Subcutaneous adipose tissue (tissue), 4 donors: ENCODE results near the gene FOXB1. TPM values are rescaled to one million over a fixed set of nuclear protein-coding genes. Genes with fewer than 3 reads are reported as not detected.

Experiments
- CTCF ChIP-seq: fragments of 450-650 bp; IDR thresholded peaks from one replicate; pipeline ENCODE4 v1.5.1; 2016; ENCODE audit warnings: low read depth, mild to moderate bottlenecking, control low read depth, antibody characterized with exemption, moderate library complexity
- total RNA-seq, 4 donors: library from RNA; depleted of rRNA; stranded (reverse); fragments of >200 nt; gene quantifications; one replicate each; pipeline ENCODE4 v1.1.0, GENCODE V29; 2016

Gene FOXB1
- total RNA-seq, 4 donors from 2014 or later: not detected

- TF ChIP-seq CTCF: no peak
Observed at GRCh38 chr15:60010858-60011257, 6.7 kb downstream of the FOXB1 start.

- TF ChIP-seq CTCF: no peak
Observed at GRCh38 chr15:60012695-60013094, 8.6 kb downstream of the FOXB1 start.

- no peak for TF ChIP-seq CTCF
Observed at GRCh38 chr15:60017538-60018520, 13.7 kb downstream of the FOXB1 start.

- no peak for TF ChIP-seq CTCF
Observed at GRCh38 chr15:60020736-60021135, 16.6 kb downstream of the FOXB1 start.

GRCh38 chr15:60021589-60022378, 17.7 kb downstream of the FOXB1 start:
- TF ChIP-seq CTCF: no peak

GRCh38 chr15:60022379-60022741, 18.2 kb downstream of the FOXB1 start:
- TF ChIP-seq CTCF: no peak

GRCh38 chr15:60026555-60026954, 22.4 kb downstream of the FOXB1 start:
- TF ChIP-seq CTCF: no peak
